B cell (primary cell): ENCODE results near the gene STX8. TPM values are rescaled to one million over a fixed set of nuclear protein-coding genes. Genes with fewer than 3 reads are reported as not detected.

Source experiments
- ATAC-seq: fragments of 200-7000 bp; cut with Tn5 transposase; one replicate; pipeline ENCODE4 v1.10.0; 2021; ENCODE audit warnings: low read depth, mild to moderate bottlenecking, moderate number of reproducible peaks, moderate library complexity
- CTCF ChIA-PET: fragments of 350-600 bp; sonication (Branson Sonifier 250); formaldehyde crosslinking; loops from one replicate; lab custom pipeline; 2021; ENCODE audit warnings: antibody characterized with exemption, inconsistent platforms; lab: Charles Lee
- POLR2A ChIA-PET: fragments of 350-600 bp; sonication (Branson Sonifier 250); formaldehyde crosslinking; loops from one replicate; lab custom pipeline; 2021; ENCODE audit warnings: antibody characterized with exemption; lab: Charles Lee
- DNase-seq: peaks from one replicate; pipeline ENCODE4 v3.0.0; 2013
- H2AFZ ChIP-seq: 2 replicates; pipeline ENCODE4 v1.6.1; 2012; ENCODE audit warnings: mild to moderate bottlenecking, low read depth, low read length; ENCODE audit not compliant: insufficient read depth, poor library complexity, severe bottlenecking
- H3K27ac ChIP-seq, 2 donors: 1 replicate in 1 of 2; 2 replicates in 1 of 2; pipeline ENCODE4 v1.5.1; 2012 to 2013; ENCODE audit warnings: low read length in 2 of 2, mild to moderate bottlenecking in 2 of 2, moderate library complexity in 1 of 2
- H3K27me3 ChIP-seq, 4 experiments: fragments of 200-600 bp in 1 of 4; sonication (generic) in 1 of 4; replicated peaks in 1 of 4; 1 replicate in 2 of 4; 2 replicates in 2 of 4; pipeline versions ENCODE4 v1.6.1 to v1.7.0; 2013 to 2016; ENCODE audit warnings: low read length in 3 of 4, mild to moderate bottlenecking in 2 of 4, mixed read lengths in 1 of 4, moderate library complexity in 1 of 4; ENCODE audit not compliant: insufficient read depth in 4 of 4, control insufficient read depth in 3 of 4; ENCODE audit errors: control extremely low read depth in 1 of 4
- H3K36me3 ChIP-seq, 2 experiments: replicated peaks in 1 of 2; 1 replicate in 1 of 2; 2 replicates in 1 of 2; pipeline versions ENCODE4 v1.6.1 to v1.7.1; 2013; ENCODE audit warnings: low read length in 1 of 2; ENCODE audit not compliant: insufficient read depth in 2 of 2, control insufficient read depth in 1 of 2; ENCODE audit errors: control extremely low read depth in 1 of 2, extremely low read depth in 1 of 2
- H3K4me1 ChIP-seq, 2 donors: fragments of 200-600 bp in 1 of 2; sonication (generic) in 1 of 2; 1 replicate in 1 of 2; 2 replicates in 1 of 2; pipeline versions ENCODE4 v1.5.1 to v1.6.1; 2013 to 2017; ENCODE audit warnings: low read length in 2 of 2; ENCODE audit not compliant: control insufficient read depth in 2 of 2, insufficient read depth in 2 of 2
- H3K4me2 ChIP-seq: replicated peaks from 2 replicates; pipeline ENCODE3; 2012; ENCODE audit warnings: mild to moderate bottlenecking, low read depth, low read length; ENCODE audit not compliant: poor library complexity, severe bottlenecking
- H3K4me3 ChIP-seq, 5 experiments: fragments of 200-600 bp in 1 of 5; sonication (generic) in 1 of 5; 1 replicate in 3 of 5; 2 replicates in 2 of 5; pipeline versions ENCODE4 v1.5.1 to v1.7.0; 2011 to 2016; ENCODE audit warnings: low read length in 4 of 5, mild to moderate bottlenecking in 4 of 5, low read depth in 2 of 5, control low read depth in 1 of 5, moderate library complexity in 1 of 5; ENCODE audit not compliant: insufficient read depth in 1 of 5; ENCODE audit errors: control extremely low read depth in 1 of 5, extremely low read depth in 1 of 5
- H3K79me2 ChIP-seq: fragments of 200-600 bp; sonication (generic); one replicate; pipeline ENCODE4 v1.6.0; 2016; ENCODE audit warnings: low read length; ENCODE audit not compliant: control insufficient read depth, insufficient read depth
- H3K9ac ChIP-seq: fragments of 200-600 bp; sonication (generic); 2 replicates; pipeline ENCODE4 v1.6.1; 2017; ENCODE audit warnings: mild to moderate bottlenecking, low read length, moderate library complexity
- H3K9me3 ChIP-seq, 3 donors: one replicate each; pipeline versions ENCODE4 v1.6.1 to v1.7.1; 2013; ENCODE audit warnings: low read length in 2 of 3; ENCODE audit not compliant: control insufficient read depth in 2 of 3, insufficient read depth in 1 of 3; ENCODE audit errors: control extremely low read depth in 1 of 3
- H4K20me1 ChIP-seq: 2 replicates; pipeline ENCODE4 v1.6.0; 2012; ENCODE audit warnings: mild to moderate bottlenecking, low read length; ENCODE audit not compliant: insufficient read depth, control insufficient read depth, poor library complexity, severe bottlenecking
- H3K27ac Mint-ChIP-seq: one replicate; pipeline ENCODE4 v1.8.0; 2021; ENCODE audit warnings: mixed read lengths
- H3K27me3 Mint-ChIP-seq: one replicate; pipeline ENCODE4 v1.8.0; 2021; ENCODE audit warnings: mixed read lengths
- H3K4me1 Mint-ChIP-seq: one replicate; pipeline ENCODE4 v1.8.0; 2021; ENCODE audit warnings: mixed read lengths
- H3K4me3 Mint-ChIP-seq: one replicate; pipeline ENCODE4 v1.8.0; 2021; ENCODE audit warnings: mixed read lengths
- H3K9me3 Mint-ChIP-seq: one replicate; pipeline ENCODE4 v1.8.0; 2022; ENCODE audit warnings: mixed read lengths; ENCODE audit not compliant: insufficient read depth
- CTCF ChIP-seq: fragments of 200-600 bp; IDR thresholded peaks from one replicate; pipeline ENCODE4 v1.8.0; 2022; ENCODE audit warnings: antibody characterized with exemption, mild to moderate bottlenecking
- EZH2 ChIP-seq: IDR thresholded peaks from 2 replicates; pipeline ENCODE4 v1.6.1; 2012; ENCODE audit warnings: borderline replicate concordance, low read depth, mild to moderate bottlenecking, moderate library complexity, low read length; ENCODE audit not compliant: insufficient read depth, poor library complexity, severe bottlenecking
- WGBS: methylation state at CpG from one replicate; pipeline ENCODE4 v1.1.5; 2013; ENCODE audit warnings: missing lambda C conversion rate; ENCODE audit not compliant: insufficient coverage; 5-methylcytosine and 5-hydroxymethylcytosine counted together
- intact Hi-C: fragments of 100-400 bp; cut with micrococcal nuclease; formaldehyde crosslinking; loops from one replicate; pipeline ENCODE4 v1.10.0; 2022
- polyA plus RNA-seq: library from polyadenylated mRNA; depleted of rRNA; stranded (reverse); fragments of >200 nt; gene quantifications from 2 replicates; pipeline ENCODE4 v1.2.3, GENCODE V29; 2012
- total RNA-seq, 2 donors: library from RNA; stranded (reverse); fragments of 120-200 nt in 1 of 2; gene quantifications; 1 replicate in 1 of 2; 2 replicates in 1 of 2; pipeline versions ENCODE4 v1.2.3 to v1.2.4, GENCODE V29; 2013 to 2022

The STX8 gene
- total and polyA plus RNA-seq, 2 donors (not counting 1 experiment from before 2014, with no cell fraction given), result 35.8 to 61.5 TPM

GRCh38 chr17:9315360-9315759 is 260.3 kb downstream of the STX8 start:
- H3K27me3 ChIP-seq, result no peaks in the 10 kb centered on the region
- H3K4me1 ChIP-seq, result no peaks in the 10 kb centered on the region
- 100% methylated on average over 4 of the region's 5 CpGs for WGBS
- Mint-ChIP-seq H3K4me3 (no peak overlapping the region), H3K27ac (no peak overlapping the region), H3K9me3 (peaks cover 11% of the 10 kb centered on the region), H3K4me1 (no peaks in the 10 kb centered on the region), H3K27me3 (no peaks in the 10 kb centered on the region)
- intact Hi-C loops, result no loop called here
- no peak overlapping the region for H2AFZ ChIP-seq
- H3K4me3 ChIP-seq, result no peak overlapping the region
- peaks cover 2 to 17% (median 8%) of the 10 kb centered on the region in 3 donors for H3K9me3 ChIP-seq
- DNase-seq (no peak), ATAC-seq (no peak)
- TF ChIP-seq CTCF (no peak), EZH2 (no peak)
- POLR2A ChIA-PET, result no interaction called here
- no peak overlapping the region for H3K27ac ChIP-seq
- no peaks in the 10 kb centered on the region for H4K20me1 ChIP-seq
- CTCF ChIA-PET, result no interaction called here
- H3K9ac ChIP-seq, result no peak overlapping the region
- H3K79me2 ChIP-seq, result peaks cover 4% of the 10 kb centered on the region
- no peak overlapping the region for H3K4me2 ChIP-seq
- H3K36me3 ChIP-seq, result no peaks in the 10 kb centered on the region

- DNase-seq, result no peak
- H3K9me3 Mint-ChIP-seq, result peaks cover 7% of the 10 kb centered on the region
- no peak overlapping the region for H3K4me2 ChIP-seq
- H2AFZ ChIP-seq, result no peak overlapping the region
- no peak overlapping the region for H3K4me3 ChIP-seq
- H3K79me2 ChIP-seq, result peaks cover 4% of the 10 kb centered on the region
- no peak overlapping the region for H3K4me3 Mint-ChIP-seq
- no peak overlapping the region for H3K9ac ChIP-seq
- ChIA-PET POLR2A (no interaction called here), CTCF (no interaction called here)
- intact Hi-C loops, result no loop called here
- TF ChIP-seq CTCF, result no peak
- TF ChIP-seq EZH2, result no peak
- no peak overlapping the region for H3K27ac Mint-ChIP-seq
- H3K9me3 ChIP-seq, result peaks cover under 1 to 9% (median 1%) of the 10 kb centered on the region in 3 donors
- 100% methylated on average over 3 of the region's 4 CpGs for WGBS
- H4K20me1 ChIP-seq, result no peaks in the 10 kb centered on the region
- ATAC-seq, result no peak
- H3K36me3 ChIP-seq, result no peaks in the 10 kb centered on the region
- no peaks in the 10 kb centered on the region for H3K27me3 ChIP-seq
- no peak overlapping the region for H3K27ac ChIP-seq
- no peaks in the 10 kb centered on the region for H3K27me3 Mint-ChIP-seq
- no peaks in the 10 kb centered on the region for H3K4me1 ChIP-seq
- H3K4me1 Mint-ChIP-seq, result no peaks in the 10 kb centered on the region
Observed at GRCh38 chr17:9313346-9313745, 262.3 kb downstream of the STX8 start.
